HG03108 (cell line): ENCODE results near the gene PPP2R2D.
A peak's percentile ranks its signal among the peaks of the same experiment; 100 is the strongest.

Experiments used
- ATAC-seq: cut with Tn5 transposase; IDR thresholded peaks from one replicate; pipeline ENCODE4 v1.9.1; 2021; ENCODE audit warnings: moderate library complexity; ENCODE audit not compliant: unreplicated experiment

PPP2R2D gene

DNA sequence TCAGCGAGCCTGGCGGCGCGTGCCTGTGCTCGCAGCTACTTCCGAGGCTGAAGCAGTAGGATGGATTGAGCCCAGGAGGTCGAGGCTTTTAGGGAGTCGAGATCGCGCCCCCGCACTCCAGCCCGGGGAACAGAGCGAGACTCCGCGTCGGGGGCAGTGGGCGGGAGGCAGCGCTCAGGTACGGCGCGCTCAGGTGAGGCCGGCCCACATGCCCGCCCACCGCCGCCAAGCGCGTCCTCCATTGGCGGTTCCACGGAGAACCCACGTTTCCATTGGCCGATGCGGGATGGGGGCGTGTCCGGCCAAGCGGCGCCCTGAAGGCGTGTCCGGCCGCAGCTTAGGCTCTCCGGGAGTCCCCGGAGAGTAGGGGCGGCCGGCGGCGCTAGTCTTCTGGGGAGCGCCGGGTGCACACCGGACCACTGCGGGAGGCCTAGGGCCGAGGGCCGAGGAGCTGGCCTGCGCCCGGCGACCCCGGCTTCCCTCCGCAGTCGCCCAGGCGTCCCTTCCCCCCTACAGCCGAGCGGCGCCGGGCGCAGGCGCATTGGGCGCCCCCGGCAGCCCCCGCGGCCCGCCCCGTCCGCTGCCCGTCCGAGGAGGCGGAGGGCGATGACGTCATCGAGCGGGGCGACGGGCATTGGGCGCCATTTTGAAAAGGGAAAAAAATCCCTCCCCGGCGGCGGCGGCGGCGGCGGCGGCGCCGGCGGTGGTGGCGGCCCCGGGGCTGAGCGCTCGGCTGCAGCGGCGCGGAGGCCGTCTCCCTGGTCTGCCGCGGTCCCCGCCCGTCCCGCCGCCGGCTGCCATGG, at the start of gene PPP2R2D:
Gene PPP2R2D, plus strand, starts transcription at position 659 of the 803 bp plus-strand sequence. Its CDS starts 141 bp downstream, at position 800.
- peak; percentile 83 for ATAC-seq

DNA sequence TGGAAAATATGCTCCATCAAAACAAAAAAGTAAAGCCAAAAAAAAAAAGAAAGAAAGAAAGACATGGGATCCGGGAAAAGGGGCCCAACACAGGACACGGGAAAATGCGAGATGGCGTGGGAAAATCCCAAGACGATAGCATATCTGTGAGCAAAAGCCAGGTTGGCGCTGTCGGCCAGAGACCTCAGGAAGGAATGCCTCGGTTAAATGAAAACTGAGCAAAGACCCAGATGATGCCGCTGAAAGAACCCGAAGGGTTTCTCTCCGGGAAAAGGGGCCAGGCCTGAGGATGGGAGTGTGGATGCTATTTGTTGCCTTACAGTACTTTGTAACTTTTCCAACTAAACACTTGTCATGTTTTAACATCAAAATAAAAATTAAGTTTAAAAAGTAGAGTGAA, 49.5 kb upstream of the PPP2R2D start:
- no peak for ATAC-seq

DNA sequence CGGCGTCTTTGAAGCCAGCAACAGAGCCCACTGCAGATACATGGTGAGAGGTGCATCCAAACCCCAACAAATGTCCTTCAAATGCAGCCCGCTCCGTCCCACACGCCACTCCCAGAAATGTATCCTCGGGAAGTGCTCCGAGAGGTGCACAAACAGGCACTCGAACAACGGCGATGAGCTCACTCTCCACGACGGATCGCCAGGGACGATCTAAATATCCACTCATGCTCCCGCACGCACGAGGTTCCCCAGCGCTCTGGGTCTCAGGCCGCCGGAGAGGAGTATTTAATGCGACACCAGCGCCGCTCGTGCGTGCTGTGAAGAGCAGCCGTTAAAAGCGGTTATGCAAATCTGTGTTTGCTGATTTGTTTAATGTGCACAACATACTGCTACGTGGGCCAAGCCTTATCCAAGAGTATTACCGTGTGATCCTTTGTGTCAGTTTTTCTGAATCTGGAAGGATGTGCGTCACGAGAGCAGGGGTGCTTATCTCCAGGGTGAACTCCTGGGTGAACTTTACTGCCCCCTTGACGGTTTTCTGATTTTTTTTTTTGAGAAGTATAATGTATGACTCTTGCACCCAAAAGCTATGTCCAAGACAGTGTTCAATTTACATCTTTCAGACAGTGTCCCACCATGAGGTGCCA, 48.5 kb upstream of the PPP2R2D start:
- no peak for ATAC-seq

DNA sequence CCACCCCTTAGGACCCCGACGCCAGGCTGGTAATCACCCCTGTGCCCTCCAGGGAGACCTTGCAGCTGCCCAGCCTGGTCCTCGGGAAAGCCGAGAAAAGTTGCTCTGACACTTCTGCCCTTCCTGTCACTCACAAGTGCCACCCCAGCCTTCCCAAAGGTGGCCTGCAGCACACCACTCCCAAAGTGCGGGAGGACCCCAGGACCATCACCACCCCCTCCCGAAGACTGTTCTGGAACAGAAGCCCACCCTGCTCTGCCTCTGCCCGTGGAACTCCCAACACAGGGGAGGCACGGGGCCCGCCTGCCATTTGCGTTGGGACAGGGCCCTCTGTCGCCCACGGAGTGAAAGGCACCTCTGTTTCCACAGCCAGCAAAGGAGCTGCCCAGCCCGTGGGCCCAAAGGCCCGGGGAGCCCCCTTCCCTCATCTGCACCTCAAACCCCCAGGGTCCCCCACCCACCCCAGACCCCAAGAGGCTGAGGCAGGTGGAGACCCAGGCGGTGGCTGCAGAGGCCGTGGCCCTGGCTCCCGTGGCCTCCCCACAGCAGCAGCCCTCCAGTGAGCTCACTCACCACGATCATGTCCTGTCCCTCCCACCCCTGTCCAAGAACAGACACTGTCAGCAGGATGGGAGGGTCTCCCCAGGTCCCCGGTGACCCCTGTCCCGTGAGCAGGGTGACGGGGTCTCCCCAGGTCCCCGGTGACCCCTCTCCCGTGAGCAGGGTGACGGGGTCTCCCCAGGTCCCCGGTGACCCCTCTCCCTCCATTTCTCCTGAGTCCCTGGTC, 47.8 kb upstream of the PPP2R2D start:
- ATAC-seq = no peak

DNA sequence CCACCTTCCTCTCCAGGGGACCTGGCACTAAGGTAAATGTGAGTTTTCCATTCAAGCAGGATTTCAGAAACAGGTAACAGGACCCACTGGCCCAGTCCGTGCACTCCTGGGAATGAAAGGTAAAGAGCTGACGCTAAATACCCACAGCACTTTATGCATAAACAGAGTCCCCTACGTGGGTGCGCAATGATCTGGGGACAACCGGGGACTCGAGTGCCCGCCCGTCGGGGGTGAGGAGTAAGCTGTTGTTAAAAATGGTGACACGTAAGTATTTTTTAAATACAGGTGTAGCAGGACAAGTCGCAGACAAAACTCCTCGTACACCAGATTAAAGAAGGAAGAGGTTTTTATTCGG, 47.2 kb upstream of the PPP2R2D start:
- no peak for ATAC-seq

DNA sequence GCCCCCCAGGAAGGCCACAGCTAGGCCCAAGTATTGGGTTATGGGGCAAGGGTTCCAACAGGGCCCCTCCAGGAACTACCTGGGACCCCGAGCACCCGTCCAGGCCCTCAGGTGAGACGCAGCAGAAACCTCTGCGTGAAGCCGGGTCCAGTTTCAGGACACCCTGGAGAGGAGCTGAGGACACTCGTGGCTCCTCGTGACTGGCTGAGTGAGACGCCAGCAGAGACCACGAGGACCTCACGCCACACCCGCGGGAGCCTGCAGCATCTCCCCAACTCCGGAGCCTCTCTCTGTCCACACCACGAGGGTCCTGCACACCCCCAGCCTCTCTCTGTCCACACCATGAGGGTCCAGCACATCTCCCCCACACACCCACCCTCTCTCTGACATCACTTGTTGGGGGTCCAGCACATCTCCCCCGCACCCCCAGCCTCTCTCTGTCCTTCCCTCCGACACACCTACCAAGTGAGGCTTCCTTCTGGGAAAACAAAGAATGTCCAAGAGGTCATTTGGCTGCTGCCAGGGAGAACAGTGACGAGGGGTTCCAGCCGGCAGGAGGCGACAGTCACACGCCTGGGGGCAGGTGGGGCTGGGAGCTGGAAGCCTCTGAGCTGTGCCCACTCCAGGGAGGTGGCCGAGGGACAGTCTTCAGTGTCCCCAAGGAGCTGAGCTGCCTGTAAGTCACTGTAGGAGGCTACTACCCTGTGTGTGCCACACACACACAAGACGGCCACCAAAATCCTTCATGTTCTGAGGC, 46.1 kb upstream of the PPP2R2D start:
- no peak for ATAC-seq

DNA sequence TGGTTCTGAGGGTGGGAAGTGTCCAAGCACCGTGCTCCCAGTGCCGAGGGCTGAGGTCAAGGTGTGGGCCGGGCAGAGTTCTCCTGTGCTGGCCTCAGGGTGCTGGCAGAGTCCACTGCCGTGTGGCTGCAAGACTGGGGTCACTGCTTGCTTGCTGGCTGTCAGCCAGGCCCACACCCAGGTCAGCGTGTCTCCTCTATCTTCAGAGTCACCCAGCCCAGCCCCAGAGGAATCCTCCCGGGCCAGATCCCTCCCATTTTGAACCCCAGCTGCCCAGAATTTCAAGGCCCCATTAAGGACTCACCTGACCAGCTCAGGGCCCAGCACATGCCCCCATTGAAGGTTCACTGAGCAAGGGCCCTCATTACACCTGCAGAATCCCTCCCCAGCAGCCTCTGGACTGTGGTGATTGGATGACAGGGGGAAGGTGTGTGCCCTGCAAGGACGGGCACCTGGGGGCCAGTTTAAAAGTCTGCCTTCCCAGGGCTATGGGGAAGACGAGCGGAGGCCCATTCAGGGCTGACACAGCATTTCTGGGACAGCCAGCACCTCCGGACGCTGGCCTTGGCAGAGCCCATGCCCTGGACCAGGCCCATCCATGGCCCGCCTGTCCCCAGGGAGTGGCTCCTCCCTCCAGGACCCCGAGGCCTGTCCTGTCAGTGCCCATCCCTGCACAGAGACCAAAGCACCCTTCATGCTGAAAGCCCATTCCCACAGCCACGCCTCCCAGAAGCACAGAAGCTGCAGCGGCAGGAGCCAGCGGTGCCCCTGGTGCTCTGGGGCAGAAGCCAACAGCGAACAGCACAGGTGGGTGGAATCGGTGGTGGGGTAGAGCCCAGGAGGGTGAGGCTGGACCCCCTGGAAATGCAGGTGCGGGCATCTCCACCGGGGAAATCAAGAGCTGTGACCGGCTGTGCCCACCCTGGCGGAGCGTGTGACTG, 45.1 kb upstream of the PPP2R2D start:
- no peak for ATAC-seq

DNA sequence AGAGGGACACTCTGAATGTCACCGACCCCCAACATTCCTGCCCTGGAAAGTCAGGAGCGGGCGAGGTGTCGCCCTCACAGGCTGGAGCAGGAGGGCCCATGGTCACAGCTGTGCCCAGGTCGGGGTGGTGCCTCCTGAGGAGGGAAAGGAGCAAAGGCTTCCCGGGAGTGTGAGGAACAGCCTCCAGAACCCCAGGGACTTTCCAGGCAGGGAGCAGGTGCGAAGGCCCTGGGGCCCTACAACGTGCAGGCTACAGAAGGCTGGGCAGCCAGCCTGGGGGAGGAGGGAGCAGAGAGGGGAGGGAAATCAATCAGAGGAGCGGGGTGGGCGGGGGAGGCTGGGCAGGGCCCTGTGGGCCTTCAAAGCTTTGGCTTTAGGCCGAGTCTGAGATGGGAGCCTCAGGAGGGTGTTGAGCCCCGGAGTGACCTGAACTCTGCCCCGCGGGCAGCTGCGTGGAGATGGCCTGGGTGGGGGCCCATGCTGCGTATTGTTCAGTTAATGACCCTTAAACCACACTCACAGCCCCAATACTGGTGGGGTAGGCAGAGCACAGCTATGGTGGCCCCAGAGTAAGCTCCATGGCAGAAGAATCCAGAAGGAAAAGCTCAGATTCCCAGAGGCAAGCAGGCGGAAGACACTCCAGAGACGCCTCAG, 44.2 kb upstream of the PPP2R2D start:
- ATAC-seq = no peak

DNA sequence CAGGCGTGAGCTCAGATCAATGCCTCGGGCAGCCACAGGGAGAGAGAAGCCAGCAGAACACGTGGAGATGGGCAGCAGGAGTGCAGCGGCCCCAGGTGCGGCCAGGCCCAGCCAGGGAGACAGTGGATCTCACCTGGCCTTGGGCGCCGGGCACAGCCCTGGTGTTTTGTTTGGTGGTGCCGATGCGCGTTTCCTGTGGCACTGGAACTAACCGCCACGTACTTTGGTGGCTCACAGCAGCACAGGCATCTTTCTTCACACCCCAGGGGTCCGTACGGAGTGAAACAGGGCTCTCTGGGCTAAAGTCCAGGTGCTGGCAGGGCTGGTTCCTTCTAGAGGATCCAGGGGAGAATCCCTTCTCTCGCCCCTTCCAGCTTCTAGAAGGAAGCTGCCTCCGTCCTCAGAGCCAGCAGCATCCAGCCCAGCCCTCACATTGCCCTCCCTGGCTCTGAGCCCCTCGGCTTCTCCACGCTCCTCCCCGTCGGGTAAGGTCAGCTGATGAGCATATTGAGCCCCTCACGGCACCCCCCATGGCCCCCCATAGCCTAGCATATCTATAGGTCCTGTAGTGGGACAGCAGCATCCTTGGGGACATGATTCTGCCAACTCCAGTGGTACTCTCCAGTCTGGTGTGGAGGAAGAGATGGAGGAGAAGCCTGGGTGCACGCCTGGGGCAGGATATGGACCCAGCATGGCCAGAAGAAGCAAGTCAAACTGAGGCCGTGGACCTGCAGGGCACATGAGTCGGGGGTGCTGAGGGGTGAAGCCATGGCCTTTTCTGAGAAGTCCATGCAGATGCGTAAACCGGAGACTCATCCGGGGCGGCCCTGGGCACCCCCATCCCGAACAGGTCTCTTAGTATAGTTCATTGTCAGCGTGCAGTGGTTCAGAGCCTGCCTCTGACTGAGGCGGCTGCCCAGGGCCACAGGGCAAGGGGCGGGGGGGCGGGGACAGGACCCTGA, 43.4 kb upstream of the PPP2R2D start:
- no peak for ATAC-seq

DNA sequence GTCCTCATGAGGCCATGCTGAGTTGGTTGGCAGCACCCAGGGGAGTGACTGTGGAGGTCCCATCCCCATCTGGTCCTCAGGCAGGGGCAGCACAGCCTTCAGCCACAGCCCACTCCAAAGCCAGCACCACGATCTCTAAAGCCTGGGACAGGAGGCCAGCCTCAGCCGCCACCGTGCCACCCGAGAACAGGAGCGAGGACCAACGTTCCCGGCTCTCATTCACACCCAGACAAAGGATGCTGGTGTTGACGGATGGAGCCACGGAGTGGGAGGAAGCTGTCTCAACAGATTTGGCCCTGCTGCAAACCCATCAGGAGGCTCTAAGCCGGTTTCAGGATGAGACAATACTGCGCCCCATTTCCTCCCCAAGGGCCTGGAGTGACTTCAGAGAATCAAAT, 42.7 kb upstream of the PPP2R2D start:
- no peak for ATAC-seq

DNA sequence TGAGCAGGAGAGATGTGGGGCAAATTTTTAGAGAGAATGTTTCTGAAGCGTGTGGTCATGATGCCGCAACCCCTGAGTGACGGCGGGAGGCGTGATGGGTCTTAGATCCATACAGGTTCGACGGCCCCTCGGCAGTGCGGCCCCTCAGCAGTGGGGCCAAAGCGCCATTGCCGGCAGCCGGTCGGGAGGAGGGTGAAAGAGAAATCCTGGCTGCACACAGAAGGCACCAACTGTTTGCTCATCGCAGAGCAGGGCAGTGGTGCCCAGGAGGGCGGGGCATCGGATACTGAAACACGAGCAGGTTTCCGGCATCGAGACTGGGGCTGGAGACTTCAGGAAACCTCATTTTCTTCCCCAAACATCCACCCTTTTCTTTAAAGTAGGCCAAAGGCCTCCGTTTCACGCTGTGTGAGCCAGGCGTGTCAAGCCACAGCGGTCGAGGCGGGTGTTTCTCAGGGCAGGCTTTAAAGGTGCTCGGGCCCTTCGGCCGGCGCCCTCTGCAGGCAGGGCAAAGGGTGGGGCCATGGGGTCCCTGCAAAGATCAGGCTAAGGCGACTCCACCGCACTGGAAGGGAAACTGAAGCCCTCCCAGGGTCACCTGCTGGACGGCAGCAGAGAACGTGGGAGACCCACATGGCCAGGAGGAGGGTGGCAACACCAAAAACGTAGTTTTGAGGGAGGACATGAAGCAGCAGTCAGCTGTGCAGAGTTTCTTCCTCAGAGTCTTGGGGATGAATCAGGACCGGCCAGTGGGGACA, 42.0 kb upstream of the PPP2R2D start:
- no peak for ATAC-seq

DNA sequence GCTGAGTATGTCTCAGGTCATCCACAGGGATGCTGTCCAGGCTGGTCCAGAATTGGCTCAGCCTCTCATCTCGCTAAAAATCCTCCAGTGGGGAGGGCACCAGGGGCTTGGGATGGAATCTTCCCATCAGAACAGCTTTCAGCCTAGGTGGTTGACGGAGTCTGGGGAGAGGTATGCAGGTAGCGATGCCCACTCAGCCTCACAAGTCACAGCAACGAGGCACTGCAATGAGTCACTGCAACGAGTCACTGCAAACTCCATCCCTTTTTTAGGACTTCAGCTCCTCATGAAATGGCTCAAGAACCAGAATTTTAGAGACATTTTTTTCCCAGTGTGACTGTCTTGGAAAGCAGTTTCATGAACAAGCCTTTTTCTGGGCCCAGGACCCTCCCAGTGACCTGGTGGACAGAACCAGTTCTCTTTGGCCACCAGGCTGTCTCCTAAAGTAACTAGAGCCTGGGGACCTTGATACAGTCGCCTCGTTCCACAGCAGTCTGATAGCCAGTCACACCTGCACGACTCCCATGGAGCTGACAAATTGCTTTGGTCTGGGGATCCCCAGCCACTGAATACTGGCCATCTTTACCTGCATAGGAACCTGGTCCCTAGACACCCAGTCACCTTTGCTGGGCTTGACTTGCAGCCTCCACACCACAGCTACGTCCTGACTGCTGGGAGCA, 41.3 kb upstream of the PPP2R2D start:
- no peak for ATAC-seq

DNA sequence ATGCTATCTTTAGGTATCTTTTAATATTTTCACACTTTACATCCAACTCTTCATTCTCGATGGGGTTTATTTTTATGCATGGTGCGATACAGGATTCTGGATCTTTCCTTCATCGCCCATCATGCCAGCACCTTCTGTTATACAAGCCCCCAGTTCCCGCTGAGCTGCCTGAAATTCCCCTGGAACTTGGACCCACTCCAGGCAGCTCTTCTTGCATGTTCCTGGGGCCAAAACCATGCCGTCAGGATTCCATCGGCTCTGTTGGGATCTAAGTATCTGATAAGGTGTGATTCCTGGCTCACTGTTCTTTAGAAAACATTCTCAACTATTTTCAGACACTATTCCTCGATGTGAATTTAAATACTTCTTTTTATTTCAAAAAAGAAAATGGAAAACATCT, 40.5 kb upstream of the PPP2R2D start:
- no peak for ATAC-seq

DNA sequence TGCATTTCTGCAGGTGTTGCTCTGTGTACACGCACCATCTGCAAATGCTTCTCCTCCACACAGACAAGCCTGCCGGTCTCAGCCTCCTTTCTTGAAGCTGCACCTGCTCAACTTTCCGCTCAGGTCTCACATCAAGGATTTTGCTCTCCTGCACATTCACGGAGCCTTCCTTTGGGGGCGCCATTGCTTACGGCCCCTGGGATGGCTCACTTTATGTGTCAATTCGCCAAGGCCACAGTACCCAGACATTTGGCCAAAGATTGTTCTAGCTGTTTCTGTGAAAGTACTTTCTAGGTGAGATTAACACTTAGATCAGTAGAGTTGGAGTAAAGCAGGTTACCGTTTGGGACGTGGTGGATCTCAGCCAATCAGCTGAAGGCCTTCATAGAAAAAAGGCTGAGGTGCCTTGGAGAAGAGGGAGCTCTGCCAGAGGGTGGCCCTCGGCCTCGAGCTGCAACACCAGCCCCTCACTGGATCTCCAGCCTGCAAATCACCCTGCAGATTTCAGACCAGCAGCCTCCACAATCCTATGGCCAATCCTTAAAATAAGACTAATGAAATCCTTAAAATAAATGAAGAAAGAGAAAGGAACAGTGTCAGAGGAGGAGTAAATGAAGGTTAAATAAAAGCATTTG, 39.9 kb upstream of the PPP2R2D start:
- no peak for ATAC-seq

DNA sequence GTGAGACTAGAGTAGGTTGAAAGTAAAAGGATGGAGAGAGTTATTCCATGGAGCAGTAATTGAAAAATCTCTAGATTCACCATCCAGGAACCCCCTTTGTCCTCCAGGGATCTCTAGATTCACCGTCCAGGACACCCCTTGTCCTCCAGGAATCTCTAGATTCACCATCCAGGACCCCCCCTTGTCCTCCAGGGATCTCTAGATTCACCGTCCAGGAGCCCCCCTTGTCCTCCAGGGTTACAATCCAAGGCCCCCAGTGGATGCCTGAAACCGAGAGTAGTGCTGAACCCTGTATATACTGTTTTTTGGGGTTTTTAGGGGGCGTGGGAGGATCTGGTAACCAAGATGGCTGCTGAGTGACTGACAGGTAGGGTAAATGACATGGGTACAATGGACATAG, 38.3 kb upstream of the PPP2R2D start:
- no peak for ATAC-seq

DNA sequence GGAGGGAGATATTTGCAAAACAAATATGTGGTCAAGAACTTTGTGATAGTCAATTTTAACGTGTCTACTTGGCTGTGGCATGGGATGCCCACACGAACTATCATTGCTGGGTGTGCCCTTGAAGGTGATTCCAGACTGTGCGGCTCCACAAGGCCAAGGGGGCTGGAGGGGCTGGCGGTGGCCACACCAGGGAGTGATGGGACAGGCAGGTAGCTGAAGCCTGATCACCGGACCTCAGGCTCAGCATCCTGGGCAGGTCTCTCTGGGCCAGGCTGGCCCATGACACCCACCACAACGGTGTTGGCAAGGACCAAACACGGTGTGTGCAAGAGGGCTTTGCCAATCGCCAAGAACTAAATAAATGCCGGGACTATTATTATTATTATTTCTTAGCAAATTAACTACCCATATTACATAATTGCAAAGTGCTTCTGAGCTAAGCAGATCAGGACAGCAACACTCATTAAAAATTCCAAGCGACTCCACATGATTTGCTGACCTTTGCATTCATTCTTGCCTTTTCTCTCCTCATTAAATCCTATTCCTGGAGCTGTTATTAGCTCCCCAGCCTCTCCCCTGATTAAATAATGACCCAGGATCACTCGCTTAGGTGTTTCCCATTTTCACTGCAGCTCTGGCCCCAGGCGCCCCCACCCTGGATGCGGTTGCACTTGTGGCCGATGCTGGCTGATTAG, 35.4 kb upstream of the PPP2R2D start:
- ATAC-seq = no peak
